BLaER1 (cell line): ENCODE results near the gene RHOV.
A peak's percentile ranks its signal among the peaks of the same experiment; 100 is the strongest.
"Not testable (repeated sequence)": the region's sequence is repeated elsewhere in the genome, so short reads cannot be mapped to it uniquely, and the experiment has no call there.

Experiments
- H3K27ac ChIP-seq: shearing (Covaris generic); formaldehyde crosslinking; 2 replicates; pipeline ENCODE4 v1.8.1; 2022
- H3K27me3 ChIP-seq: shearing (Covaris generic); formaldehyde crosslinking; 2 replicates; pipeline ENCODE4 v1.8.1; 2022
- H3K36me3 ChIP-seq: shearing (Covaris generic); formaldehyde crosslinking; 2 replicates; pipeline ENCODE4 v1.8.1; 2022
- H3K4me1 ChIP-seq: shearing (Covaris generic); formaldehyde crosslinking; 2 replicates; pipeline ENCODE4 v1.8.1; 2022
- H3K4me2 ChIP-seq: shearing (Covaris generic); formaldehyde crosslinking; 2 replicates; pipeline ENCODE4 v1.8.1; 2022
- H3K4me3 ChIP-seq: shearing (Covaris generic); formaldehyde crosslinking; 2 replicates; pipeline ENCODE4 v1.8.1; 2022
- H3K9ac ChIP-seq: shearing (Covaris generic); formaldehyde crosslinking; 2 replicates; pipeline ENCODE4 v1.8.1; 2022
- H3K9me3 ChIP-seq: shearing (Covaris generic); formaldehyde crosslinking; 2 replicates; pipeline ENCODE4 v1.8.1; 2022
- H4K20me1 ChIP-seq: shearing (Covaris generic); formaldehyde crosslinking; 2 replicates; pipeline ENCODE4 v1.8.1; 2022
- Cebpa-rat ChIP-seq: shearing (Covaris generic); IDR thresholded peaks from 2 replicates; pipeline ENCODE4 v1.8.1; 2022

RHOV gene

DNA sequence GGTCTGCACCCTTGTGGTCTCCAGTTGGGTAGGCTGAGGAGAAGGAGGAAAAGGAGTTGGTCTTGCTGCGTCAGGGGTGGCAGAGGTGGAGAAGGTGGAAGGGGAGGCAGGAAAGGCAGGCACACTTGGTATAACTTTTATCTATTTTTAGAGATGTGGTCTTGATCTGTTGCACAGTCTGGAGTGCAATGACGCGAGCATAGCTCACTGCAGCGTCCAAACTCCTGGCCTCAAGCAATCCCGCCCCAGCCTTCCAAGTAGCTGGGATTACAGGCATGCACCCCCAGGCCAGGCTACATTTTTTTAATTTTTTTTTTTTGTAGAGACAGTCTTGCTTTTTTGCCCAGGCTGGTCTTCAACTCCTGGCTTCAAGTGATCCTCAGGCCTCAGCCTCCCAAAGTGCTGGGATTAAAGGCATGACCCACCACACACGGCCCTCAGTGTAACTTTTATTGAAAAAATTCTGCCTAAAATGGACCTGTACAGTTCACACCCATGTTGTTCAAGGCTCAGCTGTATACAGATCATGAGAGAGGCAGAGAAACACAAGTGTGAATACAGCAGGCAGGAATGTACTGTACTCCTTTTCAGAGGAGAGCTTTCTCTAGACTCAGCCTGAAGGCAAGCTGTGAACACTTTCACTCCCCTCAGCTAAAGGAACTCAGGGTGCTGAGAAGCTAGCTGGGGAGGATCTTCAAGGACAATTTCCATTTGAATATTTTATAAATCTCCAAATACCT lies 2.1 kb upstream of the RHOV start:
- Histone ChIP-seq H3K4me3 (no peak overlapping the region), H3K4me2 (peak overlapping the region; percentile 74), H3K36me3 (no peaks in the 10 kb centered on the region), H3K27ac (no peak overlapping the region), H3K9ac (no peak overlapping the region; the same call in 1 of the 2 replicates), H3K9me3 (no peaks in the 10 kb centered on the region), H3K27me3 (no peaks in the 10 kb centered on the region), H3K4me1 (peaks cover 52% of the 10 kb centered on the region), H4K20me1 (no peaks in the 10 kb centered on the region)
- no peak for TF ChIP-seq Cebpa-rat

DNA sequence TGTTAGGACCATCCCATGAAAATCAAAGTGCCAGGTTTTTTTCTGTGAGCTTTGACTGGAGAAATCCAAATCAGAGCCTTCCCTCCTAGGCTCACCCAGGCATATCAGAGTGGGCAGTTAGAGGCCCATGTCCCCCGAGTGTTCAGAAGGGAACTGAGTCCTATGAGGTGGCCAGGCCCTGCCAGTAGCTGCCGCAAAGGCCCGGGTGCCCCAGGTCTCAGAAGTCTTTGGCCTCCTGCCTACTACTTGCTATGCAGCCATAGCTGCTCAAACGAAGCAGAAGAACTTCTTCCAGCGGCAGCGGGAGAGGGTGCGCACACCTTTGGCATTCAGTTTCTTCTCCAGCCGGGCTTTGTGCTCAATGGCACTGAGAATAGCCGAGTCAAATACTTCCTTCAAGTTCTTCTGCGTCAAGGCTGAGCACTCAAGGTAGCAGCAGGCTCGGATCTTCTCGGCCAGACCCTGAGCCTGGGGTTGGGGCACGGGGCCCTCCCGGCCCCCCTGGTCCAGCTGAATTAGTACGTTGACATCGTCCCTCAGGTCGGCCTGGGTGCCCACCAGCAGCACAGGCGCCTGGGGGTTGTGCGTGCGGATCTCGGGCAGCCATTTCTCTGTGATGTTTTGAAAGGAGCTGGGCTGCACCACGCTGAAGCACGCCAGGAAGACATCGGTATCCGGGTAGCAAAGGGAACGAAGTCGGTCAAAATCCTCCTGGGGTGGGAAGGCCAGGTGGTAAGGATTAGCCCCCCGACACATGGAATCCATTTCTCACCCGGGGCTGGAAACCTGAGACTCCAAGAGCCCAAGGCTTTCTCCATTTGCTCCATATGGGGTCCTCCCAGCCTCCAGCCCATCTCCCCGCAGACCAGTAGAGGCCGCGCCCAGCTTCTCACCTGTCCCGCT lies 992 bp downstream of the RHOV start:
- peaks cover 54% of the 10 kb centered on the region for H3K4me1 ChIP-seq

DNA sequence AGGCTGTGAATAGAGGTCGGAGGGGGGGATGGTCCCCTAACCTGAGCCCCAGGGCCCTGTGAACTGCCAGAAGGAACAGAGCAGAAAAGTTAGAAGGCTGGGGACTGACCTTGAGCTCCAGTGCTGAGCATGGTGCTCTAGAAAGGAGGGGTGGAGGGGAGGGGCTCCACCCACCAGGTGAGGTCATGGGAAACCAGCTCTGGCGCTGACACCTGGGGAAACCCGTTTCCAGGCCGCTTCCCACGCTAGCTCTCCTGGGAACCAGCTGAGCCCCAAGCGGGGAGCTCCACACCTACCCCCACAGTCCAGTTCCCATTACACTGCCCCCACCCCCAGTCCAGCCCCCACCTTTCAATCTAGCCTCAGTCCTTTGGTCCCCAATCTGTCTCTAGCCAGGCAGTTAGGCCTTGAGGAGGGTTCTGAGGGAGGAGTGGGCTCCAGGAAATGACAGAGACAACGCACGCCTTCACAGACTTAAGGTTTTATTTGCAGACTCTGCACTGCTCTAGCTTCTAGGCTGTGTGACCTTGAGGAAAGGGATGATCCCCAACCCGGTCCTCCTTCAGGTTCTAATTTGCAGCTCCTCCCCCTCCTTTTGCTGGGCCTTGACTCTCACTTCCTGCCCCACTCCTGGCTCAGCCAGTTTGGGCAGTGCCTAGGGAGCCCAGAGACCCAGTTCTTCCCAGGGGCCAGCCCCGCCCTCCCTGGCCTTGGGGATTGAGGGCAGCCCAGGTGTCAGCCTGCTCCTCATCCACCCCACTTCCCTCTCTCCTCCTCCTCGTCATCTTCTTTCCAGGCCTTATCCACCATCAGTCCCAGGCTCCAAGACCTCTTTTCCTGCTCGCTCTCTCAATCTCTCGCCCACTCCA lies 2.1 kb downstream of the RHOV start:
- Histone ChIP-seq H3K36me3 (no peaks in the 10 kb centered on the region), H3K27me3 (no peaks in the 10 kb centered on the region), H3K4me3 (no peak overlapping the region), H3K9me3 (no peaks in the 10 kb centered on the region), H3K9ac (0 out of 2 replicates have a peak overlapping the region, but pooled peaks have one; percentile 9), H3K4me2 (peak overlapping the region; percentile 89), H3K4me1 (peaks cover 54% of the 10 kb centered on the region), H3K27ac (no peak overlapping the region), H4K20me1 (no peaks in the 10 kb centered on the region)
- TF ChIP-seq Cebpa-rat, result no peak

More for the DNA sequence above, 992 bp downstream of the RHOV start:
- Histone ChIP-seq H3K27me3 (no peaks in the 10 kb centered on the region), H3K27ac (no peak overlapping the region), H3K9me3 (no peaks in the 10 kb centered on the region), H3K36me3 (no peaks in the 10 kb centered on the region), H3K4me2 (peak overlapping the region; percentile 89), H4K20me1 (no peaks in the 10 kb centered on the region), H3K4me3 (peak overlapping the region; percentile 76), H3K9ac (peak overlapping the region; percentile 73; the same call in 1 of the 2 replicates)
- no peak for TF ChIP-seq Cebpa-rat

DNA sequence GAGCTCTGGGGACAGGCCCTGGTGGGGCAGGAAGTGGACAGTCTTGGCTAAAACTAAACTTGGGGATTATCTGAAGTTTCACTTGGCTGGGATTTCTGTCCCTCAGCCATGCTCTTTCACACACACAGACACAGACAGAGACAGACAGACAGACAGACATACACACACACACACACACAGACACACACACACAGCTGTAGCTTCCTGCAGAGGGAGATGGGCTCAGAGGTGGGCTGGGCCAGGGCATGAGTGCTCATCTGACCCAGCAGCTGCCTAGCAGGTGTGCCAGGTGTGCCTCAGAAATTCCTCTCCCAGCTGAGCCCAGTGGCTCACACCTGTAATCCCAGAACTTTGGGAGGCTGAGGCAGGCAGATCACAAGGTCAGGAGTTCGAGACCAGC lies 3.3 kb downstream of the RHOV start:
- Histone ChIP-seq H3K9me3 (no peaks in the 10 kb centered on the region), H3K4me2 (no peak overlapping the region), H3K4me3 (no peak overlapping the region), H3K27me3 (no peaks in the 10 kb centered on the region), H3K36me3 (no peaks in the 10 kb centered on the region), H4K20me1 (no peaks in the 10 kb centered on the region), H3K9ac (no peak overlapping the region), H3K4me1 (peaks cover 47% of the 10 kb centered on the region), H3K27ac (no peak overlapping the region)
- TF ChIP-seq Cebpa-rat, result no peak

GRCh38 chr15:40869686-40870085 lies 4.3 kb downstream of the RHOV start:
- no peaks in the 10 kb centered on the region for H3K9me3 ChIP-seq
- H3K4me1 ChIP-seq, result peaks cover 41% of the 10 kb centered on the region
- H3K27ac ChIP-seq, result no peak overlapping the region
- no peak overlapping the region for H3K4me2 ChIP-seq
- no peaks in the 10 kb centered on the region for H4K20me1 ChIP-seq
- no peak overlapping the region for H3K9ac ChIP-seq
- TF ChIP-seq Cebpa-rat, result no peak
- no peak overlapping the region for H3K4me3 ChIP-seq
- no peaks in the 10 kb centered on the region for H3K36me3 ChIP-seq
- H3K27me3 ChIP-seq, result no peaks in the 10 kb centered on the region

DNA sequence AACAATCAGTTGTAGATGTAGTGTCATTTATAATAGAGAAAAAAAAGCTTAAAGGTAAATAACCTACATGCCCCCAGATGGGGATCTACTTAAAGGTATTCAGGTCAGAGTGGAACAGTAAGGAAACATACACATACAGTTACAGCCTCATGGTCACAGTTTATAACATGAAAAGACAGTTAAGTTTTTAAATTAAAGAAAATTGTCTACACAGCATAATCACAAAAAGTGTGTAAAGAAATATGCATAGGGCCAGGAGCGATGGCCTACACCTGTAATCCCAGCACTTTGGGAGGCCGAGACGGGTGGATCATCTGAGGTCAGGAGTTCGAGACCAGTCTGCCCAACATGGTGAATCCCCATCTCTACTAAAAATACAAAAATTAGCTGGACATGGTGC lies 6.8 kb downstream of the RHOV start:
- Histone ChIP-seq H3K4me1 (peaks cover 20% of the 10 kb centered on the region), H3K4me3 (no peak overlapping the region), H3K4me2 (no peak overlapping the region), H4K20me1 (no peaks in the 10 kb centered on the region), H3K36me3 (no peaks in the 10 kb centered on the region), H3K27ac (no peak overlapping the region), H3K27me3 (no peaks in the 10 kb centered on the region), H3K9me3 (no peaks in the 10 kb centered on the region), H3K9ac (no peak overlapping the region)
- TF ChIP-seq Cebpa-rat, result no peak

DNA sequence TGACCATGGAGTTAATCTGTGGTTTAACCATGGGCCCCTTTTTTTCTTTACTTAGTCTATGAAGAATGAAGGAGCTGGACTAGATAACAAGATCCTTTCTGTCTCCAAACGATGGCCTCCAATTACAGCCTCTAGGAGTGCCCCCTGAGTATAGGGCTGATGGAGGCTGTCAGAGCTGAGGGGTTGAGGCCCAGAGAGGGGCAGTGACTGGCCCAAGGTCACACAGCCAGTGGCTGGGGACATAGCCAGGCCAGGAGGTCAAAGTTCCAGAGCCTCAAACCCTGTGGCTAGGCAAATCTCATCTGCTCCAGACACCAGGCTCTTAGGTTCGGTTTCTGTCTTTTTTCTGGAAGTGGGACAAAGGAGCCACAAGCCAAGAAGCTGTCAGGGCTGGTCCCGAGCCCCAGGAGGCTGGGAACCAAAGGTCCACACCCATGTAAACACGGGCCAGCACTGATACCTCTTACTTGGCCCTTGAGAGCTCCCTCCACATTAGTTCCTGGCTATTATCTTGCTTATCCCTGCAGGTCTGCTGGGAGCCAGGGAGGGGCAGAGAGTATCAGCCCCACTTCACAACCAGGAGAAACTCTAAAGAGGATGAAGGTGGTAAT lies 10.3 kb downstream of the RHOV start:
- Histone ChIP-seq H3K9me3 (no peaks in the 10 kb centered on the region), H3K4me2 (no peak overlapping the region), H3K4me3 (no peak overlapping the region), H3K9ac (no peak overlapping the region), H4K20me1 (no peaks in the 10 kb centered on the region), H3K36me3 (peaks cover 1% of the 10 kb centered on the region), H3K27ac (no peak overlapping the region), H3K27me3 (no peaks in the 10 kb centered on the region), H3K4me1 (peaks cover 9% of the 10 kb centered on the region)
- TF ChIP-seq Cebpa-rat, result no peak

DNA sequence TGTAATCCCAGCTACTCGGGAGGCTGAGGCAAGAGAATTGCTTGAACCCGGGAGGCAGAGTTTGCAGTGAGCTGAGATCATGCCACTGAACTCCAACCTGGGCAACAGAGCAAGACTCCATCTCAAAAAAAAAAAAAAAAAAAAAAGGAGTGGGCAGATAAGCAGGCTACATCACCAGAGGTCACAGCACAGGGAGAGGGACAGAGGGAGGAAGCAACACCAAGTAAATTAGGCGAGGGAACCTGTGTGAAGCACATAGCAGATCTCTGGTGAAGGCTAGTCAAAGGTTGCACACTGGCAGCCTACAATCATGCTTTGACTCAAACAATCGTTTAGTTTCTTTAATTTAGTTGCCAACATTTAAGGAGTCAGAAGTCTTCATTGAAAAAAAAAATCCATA lies 12.9 kb downstream of the RHOV start:
- not testable (repeated sequence) for H3K9me3 ChIP-seq, H3K27me3 ChIP-seq, H4K20me1 ChIP-seq, H3K4me2 ChIP-seq, H3K4me1 ChIP-seq, H3K9ac ChIP-seq, H3K27ac ChIP-seq, H3K4me3 ChIP-seq
- peaks cover 23% of the 10 kb centered on the region for H3K36me3 ChIP-seq

GRCh38 chr15:40859206-40859851 lies 14.7 kb downstream of the RHOV start:
- no peaks in the 10 kb centered on the region for H3K27me3 ChIP-seq
- TF ChIP-seq Cebpa-rat, result no peak
- H4K20me1 ChIP-seq, result no peaks in the 10 kb centered on the region
- H3K4me2 ChIP-seq, result no peak overlapping the region
- no peaks in the 10 kb centered on the region for H3K4me1 ChIP-seq
- H3K27ac ChIP-seq, result no peak overlapping the region
- H3K36me3 ChIP-seq, result peaks cover 41% of the 10 kb centered on the region
- H3K9me3 ChIP-seq, result no peaks in the 10 kb centered on the region
- no peak overlapping the region for H3K4me3 ChIP-seq
- H3K9ac ChIP-seq, result no peak overlapping the region
